ENCODE data around the gene NELFCD. TPM values are rescaled to one million over a fixed set of nuclear protein-coding genes. Genes with fewer than 3 reads are reported as not detected.

Gene NELFCD
- total RNA-seq, 1 donor from 2014 or later: 122 TPM

DNA sequence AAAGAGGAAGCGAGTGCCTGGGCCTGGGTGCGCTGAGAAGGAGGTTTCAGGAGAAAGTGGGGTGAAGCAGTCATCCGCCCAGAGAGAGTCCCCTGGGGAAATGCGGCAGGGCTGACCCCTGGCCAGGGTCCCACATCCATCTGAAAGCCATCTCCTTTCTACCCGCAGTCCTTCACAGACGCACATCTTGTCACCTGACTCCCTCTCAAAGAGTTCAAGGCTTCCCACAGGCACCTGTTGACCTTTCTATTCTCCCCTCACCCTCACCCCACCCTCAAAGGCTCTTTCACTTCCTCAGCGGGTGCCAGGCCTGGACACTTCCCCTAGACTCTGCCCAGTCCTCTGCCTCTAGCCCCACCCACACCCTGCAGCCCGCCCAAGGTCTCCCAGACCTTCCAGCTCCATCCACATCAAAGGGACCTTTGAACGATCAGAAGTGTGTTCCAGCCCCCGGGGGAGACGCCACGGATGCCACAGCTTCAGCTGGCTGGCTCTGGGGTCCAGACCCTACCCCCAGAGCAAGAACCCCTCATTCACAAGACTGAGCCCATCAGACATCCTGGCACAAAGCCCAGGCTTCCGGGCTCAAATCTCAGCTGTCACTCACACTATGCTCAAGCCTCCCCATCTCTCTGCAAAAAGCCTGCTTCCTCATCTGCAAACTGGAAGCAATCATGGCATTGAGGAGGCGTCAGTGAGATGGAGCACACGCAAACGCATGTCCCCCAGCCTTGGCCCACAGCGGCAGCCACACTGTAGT, 23.9 kb downstream of the NELFCD start:
- no peak for DNase-seq (ENCODE audit: low spot score, unreplicated experiment)
- Mint-ChIP-seq H3K4me1 (ENCODE audit: low read depth) (peaks cover 3% of the 10 kb centered on the region), H3K27ac (no peak overlapping the region), H3K4me3 (ENCODE audit: low read depth) (no peak overlapping the region), H3K36me3 (ENCODE audit: insufficient read depth) (peaks cover 10% of the 10 kb centered on the region), H3K9me3 (ENCODE audit: low read depth) (no peaks in the 10 kb centered on the region), H3K27me3 (peaks cover 10% of the 10 kb centered on the region)
- TF ChIP-seq, protein P1, sequence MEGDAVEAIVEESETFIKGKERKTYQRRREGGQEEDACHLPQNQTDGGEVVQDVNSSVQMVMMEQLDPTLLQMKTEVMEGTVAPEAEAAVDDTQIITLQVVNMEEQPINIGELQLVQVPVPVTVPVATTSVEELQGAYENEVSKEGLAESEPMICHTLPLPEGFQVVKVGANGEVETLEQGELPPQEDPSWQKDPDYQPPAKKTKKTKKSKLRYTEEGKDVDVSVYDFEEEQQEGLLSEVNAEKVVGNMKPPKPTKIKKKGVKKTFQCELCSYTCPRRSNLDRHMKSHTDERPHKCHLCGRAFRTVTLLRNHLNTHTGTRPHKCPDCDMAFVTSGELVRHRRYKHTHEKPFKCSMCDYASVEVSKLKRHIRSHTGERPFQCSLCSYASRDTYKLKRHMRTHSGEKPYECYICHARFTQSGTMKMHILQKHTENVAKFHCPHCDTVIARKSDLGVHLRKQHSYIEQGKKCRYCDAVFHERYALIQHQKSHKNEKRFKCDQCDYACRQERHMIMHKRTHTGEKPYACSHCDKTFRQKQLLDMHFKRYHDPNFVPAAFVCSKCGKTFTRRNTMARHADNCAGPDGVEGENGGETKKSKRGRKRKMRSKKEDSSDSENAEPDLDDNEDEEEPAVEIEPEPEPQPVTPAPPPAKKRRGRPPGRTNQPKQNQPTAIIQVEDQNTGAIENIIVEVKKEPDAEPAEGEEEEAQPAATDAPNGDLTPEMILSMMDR (IDR thresholded peaks at IDR 0.05; ENCODE audit: unreplicated experiment): no peak

DNA sequence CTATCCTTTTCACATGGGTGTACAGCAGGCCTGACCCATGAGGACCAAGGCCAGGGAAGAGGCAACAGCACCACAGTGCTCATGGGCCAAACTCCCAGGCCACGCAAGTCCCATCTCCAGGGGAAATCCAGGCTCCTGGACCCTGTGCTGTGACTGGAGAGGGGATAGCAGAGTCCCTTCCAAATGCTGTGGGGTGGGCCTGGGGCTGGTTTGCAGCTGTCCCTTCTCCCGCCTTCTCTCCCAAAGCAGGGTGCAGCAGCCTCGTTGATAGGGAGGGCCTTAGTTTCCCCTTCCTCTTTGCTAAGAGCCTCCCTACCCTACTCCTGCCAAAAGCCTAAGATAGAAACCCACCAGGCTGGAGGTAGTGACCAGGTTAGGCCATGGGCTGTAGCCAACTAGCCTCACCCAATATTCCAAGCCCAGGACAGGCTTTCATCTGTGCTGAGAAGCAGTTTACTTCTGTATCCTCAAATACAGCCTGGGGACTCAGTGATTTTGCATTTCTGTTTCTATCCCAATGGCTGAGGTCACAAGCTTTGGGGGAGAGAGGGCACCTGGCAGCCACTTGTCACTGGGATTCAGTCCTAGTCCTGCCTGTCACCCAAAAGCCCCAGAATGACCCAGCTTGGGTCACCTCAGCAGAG, 24.6 kb downstream of the NELFCD start:
- Mint-ChIP-seq H3K4me1 (ENCODE audit: low read depth) (peaks cover 3% of the 10 kb centered on the region), H3K27me3 (peaks cover 17% of the 10 kb centered on the region), H3K4me3 (ENCODE audit: low read depth) (peak overlapping the region; percentile 61), H3K9me3 (ENCODE audit: low read depth) (no peaks in the 10 kb centered on the region), H3K36me3 (ENCODE audit: insufficient read depth) (peaks cover 5% of the 10 kb centered on the region), H3K27ac (no peak overlapping the region)
- no peak for DNase-seq (ENCODE audit: low spot score, unreplicated experiment)
- TF ChIP-seq, protein P1 (IDR thresholded peaks at IDR 0.05; ENCODE audit: unreplicated experiment): no peak

DNA sequence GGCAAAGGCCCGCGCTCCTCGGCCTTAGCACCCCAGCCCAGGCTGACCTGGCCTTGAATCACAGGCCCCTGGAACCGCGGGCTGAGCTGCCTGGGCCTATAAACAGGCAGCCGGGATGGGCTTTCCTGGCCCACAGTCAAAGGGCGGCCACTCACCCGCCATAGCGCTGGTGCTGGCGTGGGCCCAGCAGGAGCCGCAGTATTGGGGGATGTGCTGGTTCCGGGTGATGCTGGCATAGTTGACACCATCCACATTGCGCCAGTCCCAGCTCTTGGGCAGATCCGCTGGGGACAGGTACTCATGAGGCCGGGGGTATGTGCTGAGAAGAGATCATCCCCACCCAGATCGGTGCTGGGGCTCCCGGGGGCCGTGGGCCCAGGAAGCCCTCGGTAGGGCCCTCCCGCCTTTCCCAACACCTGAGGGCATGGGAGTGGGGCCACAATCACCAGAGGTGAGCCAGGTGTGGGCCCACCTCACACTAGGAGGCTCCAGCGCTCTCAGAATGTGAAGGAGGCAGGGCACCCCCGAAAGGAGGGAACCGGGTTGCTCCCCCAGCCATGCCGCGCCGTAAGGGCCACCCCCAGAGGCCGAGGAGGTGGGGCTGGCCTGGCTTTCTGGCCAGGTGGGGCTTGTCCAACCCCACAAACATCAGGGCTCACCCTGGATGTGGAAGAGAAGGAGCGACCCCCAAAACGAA, 25.3 kb downstream of the NELFCD start:
- no peak for DNase-seq (ENCODE audit: low spot score, unreplicated experiment)
- Mint-ChIP-seq H3K4me3 (ENCODE audit: low read depth) (peak overlapping the region; percentile 61), H3K9me3 (ENCODE audit: low read depth) (no peaks in the 10 kb centered on the region), H3K36me3 (ENCODE audit: insufficient read depth) (peaks cover 5% of the 10 kb centered on the region), H3K4me1 (ENCODE audit: low read depth) (peaks cover 3% of the 10 kb centered on the region), H3K27me3 (peaks cover 21% of the 10 kb centered on the region), H3K27ac (no peak overlapping the region)
- TF ChIP-seq, protein P1 (IDR thresholded peaks at IDR 0.05; ENCODE audit: unreplicated experiment): no peak

DNA sequence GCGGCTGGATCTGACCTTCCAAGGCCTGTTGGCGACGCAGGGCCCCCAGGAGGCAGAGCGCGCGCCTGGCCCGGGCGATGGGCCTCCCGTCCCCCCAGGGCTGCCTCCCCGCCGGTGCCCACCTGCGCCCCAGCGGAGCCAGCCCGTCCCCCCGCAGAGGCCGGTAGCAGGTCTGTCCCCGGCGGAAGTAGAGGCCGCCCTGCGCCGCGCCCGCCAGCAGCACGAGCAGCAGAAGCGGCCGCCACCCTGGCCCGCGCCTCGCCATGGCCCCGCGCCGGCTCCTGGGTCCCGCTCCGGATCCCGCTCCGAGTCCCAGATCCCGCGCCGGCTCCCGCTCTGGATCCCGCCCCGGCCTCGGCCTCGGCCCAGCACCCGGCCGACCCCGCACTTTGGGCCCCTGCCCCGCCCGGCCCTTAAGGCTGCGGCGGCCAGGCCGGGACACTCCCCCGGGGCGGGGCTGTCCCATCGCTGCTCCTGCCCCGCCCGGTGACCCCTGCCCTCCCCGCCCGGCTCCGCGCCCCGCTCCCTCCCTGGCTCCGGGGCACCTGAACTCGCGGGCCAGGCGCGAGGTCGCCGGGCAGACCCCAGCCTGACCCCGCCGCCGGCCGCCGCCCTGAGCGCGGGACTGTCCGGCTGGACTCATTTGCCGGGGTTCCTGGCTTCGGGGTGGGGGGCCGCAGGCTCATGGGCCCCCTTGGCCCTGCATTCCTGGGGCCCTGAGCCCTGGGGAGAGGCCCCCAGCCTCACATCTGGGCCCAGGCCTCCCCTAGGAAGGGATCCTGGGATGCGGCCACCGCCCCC, 26.0 kb downstream of the NELFCD start, which contains the start of gene CTSZ:
Gene CTSZ, minus strand, starts transcription at position 391 of the 801 bp plus-strand sequence. Its CDS starts 126 bp downstream, at position 265.
- TF ChIP-seq, protein P1 (IDR thresholded peaks at IDR 0.05; ENCODE audit: unreplicated experiment): no peak
- peaks cover 23% of the 10 kb centered on the region for H3K27me3 Mint-ChIP-seq
- peak; percentile 25 for DNase-seq (ENCODE audit: low spot score, unreplicated experiment)
- no peak within 1 kb of the TSS for H3K27ac Mint-ChIP-seq
- H3K36me3 Mint-ChIP-seq (ENCODE audit: insufficient read depth): peaks cover 2% of the 10 kb centered on the region
- H3K9me3 Mint-ChIP-seq (ENCODE audit: low read depth): no peaks in the 10 kb centered on the region
- H3K4me3 Mint-ChIP-seq (ENCODE audit: low read depth): peak within 1 kb of the TSS; percentile 66
- H3K4me1 Mint-ChIP-seq (ENCODE audit: low read depth): peaks cover 3% of the 10 kb centered on the region
